GM19467 (cell line): ENCODE measurements around the gene KYNU.
"Not testable (repeated sequence)": the region's sequence is repeated elsewhere in the genome, so short reads cannot be mapped to it uniquely, and the experiment has no call there.

Experiments
- ATAC-seq: cut with Tn5 transposase; IDR thresholded peaks from one replicate; pipeline ENCODE4 v1.9.1; 2021; ENCODE audit warnings: mild to moderate bottlenecking, moderate library complexity; ENCODE audit not compliant: unreplicated experiment

Gene KYNU

GRCh38 chr2:143084462-143084861, 207.0 kb downstream of the KYNU start:
- ATAC-seq = no peak

- no peak for ATAC-seq
Measured at GRCh38 chr2:143085125-143085784, 207.8 kb downstream of the KYNU start.

GRCh38 chr2:143087033-143087432, 209.6 kb downstream of the KYNU start:
- ATAC-seq = no peak

GRCh38 chr2:143088388-143088787, 210.9 kb downstream of the KYNU start:
- ATAC-seq = no peak

- not testable (repeated sequence) for ATAC-seq
Measured at GRCh38 chr2:143089520-143089919, 212.1 kb downstream of the KYNU start.
